ENCODE measurements around the gene WDFY2. TPM values are rescaled to one million over a fixed set of nuclear protein-coding genes. Genes with fewer than 3 reads are reported as not detected.
A peak's percentile ranks its signal among the peaks of the same experiment; 100 is the strongest.

WDFY2 gene
- total and polyA plus RNA-seq, 2 of the 13 experiments (the other 11 are each of a cell fraction or from before 2014, with no cell fraction given) = 22.6 to 27.0 TPM

DNA sequence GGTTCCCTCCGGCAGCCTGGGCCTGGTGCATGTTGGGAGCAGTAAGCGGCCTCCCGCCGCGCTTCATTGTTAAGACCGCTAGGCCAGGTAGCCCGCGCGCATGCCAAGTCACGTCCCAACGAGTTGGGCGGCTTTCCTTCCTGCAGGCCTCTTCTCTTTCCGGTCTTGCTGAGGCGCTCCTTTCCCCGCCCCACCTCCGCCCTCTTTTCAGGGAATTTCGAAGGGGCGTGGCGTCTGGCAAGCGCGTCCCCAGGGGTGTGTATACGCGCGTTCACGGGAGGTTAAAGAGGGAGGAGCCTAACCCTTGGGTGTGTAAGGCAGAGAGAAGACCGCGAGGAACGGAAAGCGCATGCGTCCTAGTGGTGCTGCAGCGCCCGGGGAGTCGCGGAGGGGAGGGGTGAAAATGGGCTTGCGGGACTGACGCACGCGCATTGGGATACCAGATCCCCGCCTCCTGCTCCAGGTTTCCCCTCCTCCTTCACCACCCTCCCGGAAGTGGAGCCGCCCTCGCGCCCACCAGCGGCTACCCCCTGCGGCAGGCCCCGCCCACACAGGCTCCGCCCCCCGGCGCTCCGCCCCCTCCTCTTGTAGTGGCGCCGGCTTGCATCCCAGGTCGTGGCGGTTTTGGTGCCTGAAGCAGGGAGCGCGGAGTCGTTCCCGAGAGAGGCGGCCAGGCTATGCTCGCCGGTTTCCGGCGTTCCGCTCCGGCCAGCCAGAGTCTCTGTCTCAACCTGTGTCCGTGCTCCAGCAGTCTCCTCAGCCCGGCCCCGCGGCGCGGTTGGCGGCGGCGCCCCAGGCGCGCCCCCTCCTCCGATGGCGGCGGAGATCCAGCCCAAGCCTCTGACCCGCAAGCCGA lies at the start of gene WDFY2 (continued):
- TF ChIP-seq, protein P1, sequence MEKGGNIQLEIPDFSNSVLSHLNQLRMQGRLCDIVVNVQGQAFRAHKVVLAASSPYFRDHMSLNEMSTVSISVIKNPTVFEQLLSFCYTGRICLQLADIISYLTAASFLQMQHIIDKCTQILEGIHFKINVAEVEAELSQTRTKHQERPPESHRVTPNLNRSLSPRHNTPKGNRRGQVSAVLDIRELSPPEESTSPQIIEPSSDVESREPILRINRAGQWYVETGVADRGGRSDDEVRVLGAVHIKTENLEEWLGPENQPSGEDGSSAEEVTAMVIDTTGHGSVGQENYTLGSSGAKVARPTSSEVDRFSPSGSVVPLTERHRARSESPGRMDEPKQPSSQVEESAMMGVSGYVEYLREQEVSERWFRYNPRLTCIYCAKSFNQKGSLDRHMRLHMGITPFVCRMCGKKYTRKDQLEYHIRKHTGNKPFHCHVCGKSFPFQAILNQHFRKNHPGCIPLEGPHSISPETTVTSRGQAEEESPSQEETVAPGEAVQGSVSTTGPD (CRISPR knock-in tag; IDR thresholded peaks at IDR 0.05) = no peak
- TF ChIP-seq ZNF775 (CRISPR knock-in tag; IDR thresholded peaks at IDR 0.05; ENCODE audit: borderline replicate concordance) (no peak; the same call in 1 of the 2 replicates), FOXA1 (IDR thresholded peaks at IDR 0.05) (no peak), FOXA1 (CRISPR knock-in tag; IDR thresholded peaks at IDR 0.05) (no peak; the same call in 1 of the 2 replicates), SAFB2 (CRISPR knock-in tag; IDR thresholded peaks at IDR 0.05; ENCODE audit: borderline replicate concordance, low read depth) (0 out of 2 replicates have a peak, but pooled peaks have one; percentile 26), SRSF9 (IDR thresholded peaks at IDR 0.05; ENCODE audit: borderline replicate concordance, insufficient read depth, low read depth, low read length, poor library complexity, severe bottlenecking) (no peak), SKI (IDR thresholded peaks at IDR 0.05; ENCODE audit: partially characterized antibody) (peak; percentile 38), MYNN (CRISPR knock-in tag; IDR thresholded peaks at IDR 0.05; ENCODE audit: low read depth) (no peak), TCF7 (IDR thresholded peaks at IDR 0.05; ENCODE audit: low read depth) (no peak), ZSCAN9 (CRISPR knock-in tag; IDR thresholded peaks at IDR 0.05; ENCODE audit: borderline replicate concordance) (peak; percentile 22; the same call in 1 of the 2 replicates), ZNF737 (CRISPR knock-in tag; IDR thresholded peaks at IDR 0.05; ENCODE audit: borderline replicate concordance) (no peak), ELF1 (CRISPR knock-in tag; IDR thresholded peaks at IDR 0.05) (peak; percentile 89), ZBTB8A (CRISPR knock-in tag; IDR thresholded peaks at IDR 0.05; ENCODE audit: borderline replicate concordance, low read depth) (no peak), ZFP90 (CRISPR knock-in tag; IDR thresholded peaks at IDR 0.05; ENCODE audit: borderline replicate concordance) (0 out of 2 replicates have a peak, but pooled peaks have one; percentile 22), ZNF747 (CRISPR knock-in tag; IDR thresholded peaks at IDR 0.05; ENCODE audit: borderline replicate concordance) (0 out of 2 replicates have a peak, but pooled peaks have one; percentile 30), BRD4 (CRISPR knock-in tag; IDR thresholded peaks at IDR 0.05) (no peak), NKX3-1 (CRISPR knock-in tag; IDR thresholded peaks at IDR 0.05) (0 out of 2 replicates have a peak, but pooled peaks have one; percentile 8), LCORL (IDR thresholded peaks at IDR 0.05) (no peak), LCORL (CRISPR knock-in tag; IDR thresholded peaks at IDR 0.05) (peak; percentile 24; the same call in 1 of the 2 replicates), NFE2 (CRISPR knock-in tag; IDR thresholded peaks at IDR 0.05) (no peak), ZNF670 (CRISPR knock-in tag; IDR thresholded peaks at IDR 0.05; ENCODE audit: borderline replicate concordance) (no peak), HOXA3 (CRISPR knock-in tag; IDR thresholded peaks at IDR 0.05) (peak; percentile 66; the same call in 1 of the 2 replicates), POGZ (CRISPR knock-in tag; IDR thresholded peaks at IDR 0.05) (peak; percentile 35), ZNF550 (CRISPR knock-in tag; IDR thresholded peaks at IDR 0.05; ENCODE audit: borderline replicate concordance) (no peak)
- TF ChIP-seq, protein P2, sequence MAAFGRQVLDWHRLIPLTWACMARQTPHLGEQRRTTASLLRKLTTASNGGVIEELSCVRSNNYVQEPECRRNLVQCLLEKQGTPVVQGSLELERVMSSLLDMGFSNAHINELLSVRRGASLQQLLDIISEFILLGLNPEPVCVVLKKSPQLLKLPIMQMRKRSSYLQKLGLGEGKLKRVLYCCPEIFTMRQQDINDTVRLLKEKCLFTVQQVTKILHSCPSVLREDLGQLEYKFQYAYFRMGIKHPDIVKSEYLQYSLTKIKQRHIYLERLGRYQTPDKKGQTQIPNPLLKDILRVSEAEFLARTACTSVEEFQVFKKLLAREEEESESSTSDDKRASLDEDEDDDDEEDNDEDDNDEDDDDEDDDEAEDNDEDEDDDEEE (CRISPR knock-in tag; IDR thresholded peaks at IDR 0.05) = no peak; the same call in 1 of the 2 replicates
- TF ChIP-seq, protein P3, sequence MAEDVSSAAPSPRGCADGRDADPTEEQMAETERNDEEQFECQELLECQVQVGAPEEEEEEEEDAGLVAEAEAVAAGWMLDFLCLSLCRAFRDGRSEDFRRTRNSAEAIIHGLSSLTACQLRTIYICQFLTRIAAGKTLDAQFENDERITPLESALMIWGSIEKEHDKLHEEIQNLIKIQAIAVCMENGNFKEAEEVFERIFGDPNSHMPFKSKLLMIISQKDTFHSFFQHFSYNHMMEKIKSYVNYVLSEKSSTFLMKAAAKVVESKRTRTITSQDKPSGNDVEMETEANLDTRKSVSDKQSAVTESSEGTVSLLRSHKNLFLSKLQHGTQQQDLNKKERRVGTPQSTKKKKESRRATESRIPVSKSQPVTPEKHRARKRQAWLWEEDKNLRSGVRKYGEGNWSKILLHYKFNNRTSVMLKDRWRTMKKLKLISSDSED (CRISPR knock-in tag; IDR thresholded peaks at IDR 0.05) = no peak

Data from HepG2 (cell line).